HepG2 (cell line): ENCODE data around the gene PRR15L. TPM values are rescaled to one million over a fixed set of nuclear protein-coding genes. Genes with fewer than 3 reads are reported as not detected.
"Not testable (repeated sequence)": the region's sequence is repeated elsewhere in the genome, so short reads cannot be mapped to it uniquely, and the experiment has no call there.

Experiments used
- ATAC-seq: fragments of 200-7000 bp; cut with Tn5 transposase; 3 replicates; pipeline ENCODE4 v1.9.1; 2020; ENCODE audit warnings: mild to moderate bottlenecking, moderate library complexity
- BruUV-seq: library from RNA; stranded (reverse); fragments of 400-500 nt; replicated peaks from 2 replicates; lab custom pipeline; 2021; lab: Mats Ljungman, UMichigan
- CTCF ChIA-PET: fragments of 300-600 bp; formaldehyde crosslinking; extraction: SDS; loops from one replicate; lab custom pipeline; 2021; ENCODE audit warnings: low total read pairs, inconsistent platforms, low intra/inter-chr PET ratio; lab: Yijun Ruan, JAX
- POLR2A ChIA-PET: fragments of 350-600 bp; sonication (Branson Sonifier 250); formaldehyde crosslinking; loops from one replicate; lab custom pipeline; 2020; ENCODE audit warnings: antibody characterized with exemption, inconsistent platforms; lab: Yijun Ruan, JAX
- DNase-seq: peaks from one replicate; pipeline ENCODE4 v3.0.0-alpha.2; 2015; ENCODE audit warnings: low spot score
- FAIRE-seq: peaks from 3 replicates; lab custom pipeline; 2011; peaks lifted over from hg19 to GRCh38; lab: Jason Lieb, UNC
- H2AFZ ChIP-seq: one replicate; pipeline ENCODE4 v1.6.1; 2011; ENCODE audit warnings: low read length, inconsistent platforms
- H3K27ac ChIP-seq: fragments of 300-600 bp; 3 replicates; pipeline ENCODE4 v1.8.0; 2011; ENCODE audit warnings: mixed run types, mild to moderate bottlenecking, mixed read lengths, low read length, inconsistent platforms; ENCODE audit not compliant: insufficient read depth; ENCODE audit errors: extremely low read length
- H3K27me3 ChIP-seq, 2 experiments: fragments of 200-600 bp in 1 of 2; 2 replicates in 1 of 2; 3 replicates in 1 of 2; pipeline versions ENCODE4 v1.6.0 to v1.8.0; 2011; ENCODE audit warnings: low read length in 2 of 2, mild to moderate bottlenecking in 2 of 2, moderate library complexity in 2 of 2, inconsistent platforms in 1 of 2; ENCODE audit not compliant: insufficient read depth in 2 of 2, control insufficient read depth in 1 of 2
- H3K36me3 ChIP-seq, 2 experiments: fragments of 200-600 bp in 1 of 2; replicated peaks in 1 of 2; 2 replicates in 1 of 2; 3 replicates in 1 of 2; pipeline versions ENCODE4 v1.5.1 to v1.8.0; 2011; ENCODE audit warnings: low read length in 2 of 2, inconsistent platforms in 1 of 2; ENCODE audit not compliant: insufficient read depth in 2 of 2, control insufficient read depth in 1 of 2
- H3K4me1 ChIP-seq: 2 replicates; pipeline ENCODE4 v1.5.1; 2012; ENCODE audit warnings: low read length, inconsistent platforms; ENCODE audit not compliant: insufficient read depth
- H3K4me2 ChIP-seq: 2 replicates; pipeline ENCODE4 v1.6.0; 2011; ENCODE audit warnings: low read depth, low read length, inconsistent platforms
- H3K4me3 ChIP-seq, 3 experiments: fragments of 200-600 bp in 1 of 3; sonication (generic), shearing (Covaris generic) in 1 of 3; replicated peaks in 1 of 3; 2 replicates each; pipeline ENCODE4 v1.5.1; 2011 to 2016; ENCODE audit warnings: low read length in 3 of 3, inconsistent platforms in 2 of 3, low read depth in 2 of 3, mild to moderate bottlenecking in 2 of 3, control low read depth in 1 of 3, mixed read lengths in 1 of 3; ENCODE audit not compliant: insufficient read depth in 1 of 3
- H3K79me2 ChIP-seq: one replicate; pipeline ENCODE4 v1.6.1; 2011; ENCODE audit warnings: low read length, inconsistent platforms; ENCODE audit not compliant: insufficient read depth
- H3K9ac ChIP-seq: 2 replicates; pipeline ENCODE4 v1.6.0; 2011; ENCODE audit warnings: mild to moderate bottlenecking, low read depth, low read length, inconsistent platforms; ENCODE audit not compliant: insufficient read depth
- H3K9me3 ChIP-seq: 2 replicates; pipeline ENCODE4 v1.5.1; 2012; ENCODE audit warnings: mild to moderate bottlenecking, low read length
- H4K20me1 ChIP-seq: 2 replicates; pipeline ENCODE4 v1.6.0; 2011; ENCODE audit warnings: inconsistent platforms, mild to moderate bottlenecking, low read length, moderate library complexity; ENCODE audit not compliant: insufficient read depth
- ZMYM3 ChIP-seq: sonication (generic); formaldehyde crosslinking; IDR thresholded peaks from 2 replicates; pipeline ENCODE4 v1.5.1; 2020; ENCODE audit warnings: mild to moderate bottlenecking, missing genetic modification reagents
- ZNF121 ChIP-seq: sonication (generic); formaldehyde crosslinking; IDR thresholded peaks from 2 replicates; pipeline ENCODE4 v1.5.0; 2020; ENCODE audit warnings: mild to moderate bottlenecking, missing genetic modification reagents
- WGBS: methylation state at CpG from one replicate; pipeline ENCODE4 v1.1.6; 2017; ENCODE audit warnings: low lambda C conversion rate; 5-methylcytosine and 5-hydroxymethylcytosine counted together
- in situ Hi-C: cut with HindIII; loops from 2 replicates; pipeline ENCODE4 v1.10.0; 2017; ENCODE audit warnings: low pct_unique_long_range_greater_than_20kb; ENCODE audit not compliant: extremely low pct_ligation_motif_present
- intact Hi-C: fragments of 100-400 bp; cut with micrococcal nuclease; formaldehyde crosslinking; loops from one replicate; pipeline ENCODE4 v1.10.0; 2022; ENCODE audit not compliant: unreplicated experiment
- polyA plus RNA-seq, 8 experiments: library from polyadenylated mRNA; depleted of rRNA in 3 of 8; stranded (reverse) in 7 of 8; unstranded in 1 of 8; fragments of >200 nt; fragmentation: Illumina TruSeq in 4 of 8; extraction: Trizol in 4 of 8; gene quantifications; 2 replicates each; pipeline versions ENCODE4 v1.2.1 to v1.2.3, GENCODE V29; 2011 to 2016; ENCODE audit warnings: low read depth in 4 of 8, missing spikeins in 1 of 8, mixed read lengths in 1 of 8; ENCODE audit not compliant: insufficient read depth in 1 of 8
- total RNA-seq, 5 experiments: library from RNA; depleted of rRNA; stranded (reverse); fragments of >200 nt; fragmentation: Illumina TruSeq; extraction: Trizol; gene quantifications; 2 replicates each; pipeline ENCODE4 v1.2.3, GENCODE V29; 2016; ENCODE audit warnings: low read depth in 1 of 5
- TF ChIP-seq, protein P1 (sequence below): sonication (generic); formaldehyde crosslinking; IDR thresholded peaks from 2 replicates; pipeline ENCODE4 v1.5.0; 2020; ENCODE audit warnings: mild to moderate bottlenecking, missing genetic modification reagents
- TF ChIP-seq, protein P2 (sequence below): IDR thresholded peaks from 2 replicates; pipeline ENCODE4 v1.6.1; 2016; ENCODE audit warnings: mild to moderate bottlenecking

The PRR15L gene
- total and polyA plus RNA-seq, 2 of the 13 experiments (the other 11 are each of a cell fraction or from before 2014, with no cell fraction given): 0.44 to 2.0 TPM

DNA sequence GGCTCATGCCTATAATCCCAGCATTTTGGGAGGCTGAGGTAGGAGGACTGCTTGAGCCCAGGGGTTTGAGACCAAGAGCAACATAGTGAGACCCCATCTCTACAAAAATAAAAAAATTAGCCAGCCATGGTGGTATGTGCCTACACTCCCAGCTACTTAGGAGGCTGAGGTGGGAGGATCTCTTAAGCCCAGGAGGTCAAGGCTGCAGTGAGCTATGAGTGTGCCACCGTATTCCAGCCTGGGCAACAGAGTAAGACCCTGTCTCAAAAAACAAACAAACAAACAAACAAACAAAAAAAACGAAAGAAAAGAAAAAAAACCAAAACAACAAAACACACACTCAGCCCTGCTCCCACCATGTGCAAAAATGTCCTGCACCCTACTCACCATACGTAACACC is 22.2 kb downstream of the PRR15L start:
- H3K4me3 ChIP-seq, DNase-seq, CTCF ChIA-PET, H3K36me3 ChIP-seq, BruUV-seq, H4K20me1 ChIP-seq, H3K79me2 ChIP-seq, H3K9me3 ChIP-seq, H3K9ac ChIP-seq, H3K27me3 ChIP-seq, ATAC-seq, in situ Hi-C loops, H3K27ac ChIP-seq, H2AFZ ChIP-seq, intact Hi-C loops, FAIRE-seq: not testable (repeated sequence)
- POLR2A ChIA-PET: interaction anchor here (1.8 kb wide), 1 partner anchor 40 kb away, joined by 6 read pairs; the partner anchor contains the start of gene SP2
- WGBS: 63% methylated on average over 3 of the region's 3 CpGs
- H3K4me1 ChIP-seq: peaks cover 68% of the 10 kb centered on the region
- peak overlapping the region; percentile 28; the same call in 1 of the 2 replicates for H3K4me2 ChIP-seq
- TF ChIP-seq ZMYM3 (CRISPR knock-in tag): 0 out of 2 replicates have a peak, but pooled peaks have one; percentile 52
- TF ChIP-seq, protein P1, sequence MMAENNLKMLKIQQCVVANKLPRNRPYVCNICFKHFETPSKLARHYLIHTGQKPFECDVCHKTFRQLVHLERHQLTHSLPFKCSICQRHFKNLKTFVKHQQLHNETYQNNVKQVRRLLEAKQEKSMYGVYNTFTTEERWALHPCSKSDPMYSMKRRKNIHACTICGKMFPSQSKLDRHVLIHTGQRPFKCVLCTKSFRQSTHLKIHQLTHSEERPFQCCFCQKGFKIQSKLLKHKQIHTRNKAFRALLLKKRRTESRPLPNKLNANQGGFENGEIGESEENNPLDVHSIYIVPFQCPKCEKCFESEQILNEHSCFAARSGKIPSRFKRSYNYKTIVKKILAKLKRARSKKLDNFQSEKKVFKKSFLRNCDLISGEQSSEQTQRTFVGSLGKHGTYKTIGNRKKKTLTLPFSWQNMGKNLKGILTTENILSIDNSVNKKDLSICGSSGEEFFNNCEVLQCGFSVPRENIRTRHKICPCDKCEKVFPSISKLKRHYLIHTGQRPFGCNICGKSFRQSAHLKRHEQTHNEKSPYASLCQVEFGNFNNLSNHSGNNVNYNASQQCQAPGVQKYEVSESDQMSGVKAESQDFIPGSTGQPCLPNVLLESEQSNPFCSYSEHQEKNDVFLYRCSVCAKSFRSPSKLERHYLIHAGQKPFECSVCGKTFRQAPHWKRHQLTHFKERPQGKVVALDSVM (CRISPR knock-in tag): peak; percentile 88
- TF ChIP-seq, protein P2, sequence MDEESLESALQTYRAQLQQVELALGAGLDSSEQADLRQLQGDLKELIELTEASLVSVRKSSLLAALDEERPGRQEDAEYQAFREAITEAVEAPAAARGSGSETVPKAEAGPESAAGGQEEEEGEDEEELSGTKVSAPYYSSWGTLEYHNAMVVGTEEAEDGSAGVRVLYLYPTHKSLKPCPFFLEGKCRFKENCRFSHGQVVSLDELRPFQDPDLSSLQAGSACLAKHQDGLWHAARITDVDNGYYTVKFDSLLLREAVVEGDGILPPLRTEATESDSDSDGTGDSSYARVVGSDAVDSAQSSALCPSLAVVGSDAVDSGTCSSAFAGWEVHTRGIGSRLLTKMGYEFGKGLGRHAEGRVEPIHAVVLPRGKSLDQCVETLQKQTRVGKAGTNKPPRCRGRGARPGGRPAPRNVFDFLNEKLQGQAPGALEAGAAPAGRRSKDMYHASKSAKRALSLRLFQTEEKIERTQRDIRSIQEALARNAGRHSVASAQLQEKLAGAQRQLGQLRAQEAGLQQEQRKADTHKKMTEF (CRISPR knock-in tag): 0 out of 2 replicates have a peak, but pooled peaks have one; percentile 24
- peak; percentile 50; the same call in 1 of the 2 replicates for TF ChIP-seq ZNF121 (CRISPR knock-in tag)
